HEK293T (cell line): ENCODE data around the gene EBF3.

Experiments
- CTCF ChIA-PET: fragments of 350-600 bp; formaldehyde crosslinking; extraction: SDS; loops from one replicate; lab custom pipeline; 2021; ENCODE audit warnings: antibody characterized with exemption, inconsistent platforms; lab: Yijun Ruan, JAX
- POLR2A ChIA-PET: fragments of 350-600 bp; formaldehyde crosslinking; extraction: SDS; loops from one replicate; lab custom pipeline; 2020; ENCODE audit warnings: antibody characterized with exemption, inconsistent platforms; lab: Yijun Ruan, JAX
- DNase-seq: peaks from one replicate; pipeline ENCODE4 v3.0.0; 2012; ENCODE audit warnings: mixed read lengths; ENCODE audit errors: extremely low spot score
- ARNT ChIP-seq: fragments of 450-650 bp; IDR thresholded peaks from 2 replicates; pipeline ENCODE4 v1.6.1; 2017; ENCODE audit warnings: mild to moderate bottlenecking
- BHLHE40 ChIP-seq: fragments of 450-650 bp; IDR thresholded peaks from 2 replicates; pipeline ENCODE4 v1.6.1; 2016; ENCODE audit warnings: mild to moderate bottlenecking, moderate library complexity, borderline replicate concordance
- CTBP1 ChIP-seq: fragments of 450-650 bp; IDR thresholded peaks from 2 replicates; pipeline ENCODE4 v1.6.1; 2016; ENCODE audit warnings: borderline replicate concordance
- ELF4 ChIP-seq: fragments of 450-650 bp; IDR thresholded peaks from 2 replicates; pipeline ENCODE4 v1.6.1; 2017; ENCODE audit warnings: antibody characterized with exemption
- FOXA1 ChIP-seq: fragments of 450-650 bp; IDR thresholded peaks from 2 replicates; pipeline ENCODE4 v1.6.1; 2016; ENCODE audit warnings: mild to moderate bottlenecking
- FOXK2 ChIP-seq: fragments of 450-650 bp; IDR thresholded peaks from 2 replicates; pipeline ENCODE4 v1.6.1; 2016; ENCODE audit warnings: mild to moderate bottlenecking
- FOXM1 ChIP-seq: fragments of 450-650 bp; IDR thresholded peaks from 2 replicates; pipeline ENCODE4 v1.6.1; 2017; ENCODE audit warnings: mild to moderate bottlenecking, borderline replicate concordance
- HDGF ChIP-seq: fragments of 450-650 bp; IDR thresholded peaks from 2 replicates; pipeline ENCODE4 v1.6.1; 2017; ENCODE audit warnings: antibody characterized with exemption, borderline replicate concordance
- L3MBTL2 ChIP-seq: fragments of 450-650 bp; conservative IDR thresholded peaks from 2 replicates; pipeline ENCODE4 v1.6.1; 2016; ENCODE audit warnings: mild to moderate bottlenecking
- LEF1 ChIP-seq: fragments of 450-650 bp; IDR thresholded peaks from 2 replicates; pipeline ENCODE4 v1.6.1; 2017; ENCODE audit warnings: mild to moderate bottlenecking, borderline replicate concordance
- NFRKB ChIP-seq: fragments of 450-650 bp; IDR thresholded peaks from 2 replicates; pipeline ENCODE4 v1.6.1; 2016; ENCODE audit warnings: mild to moderate bottlenecking, moderate library complexity
- PKNOX1 ChIP-seq: fragments of 450-650 bp; IDR thresholded peaks from 2 replicates; pipeline ENCODE4 v1.6.1; 2016
- SP1 ChIP-seq: fragments of 450-650 bp; IDR thresholded peaks from 2 replicates; pipeline ENCODE4 v1.6.1; 2017
- SUZ12 ChIP-seq: fragments of 450-650 bp; IDR thresholded peaks from 2 replicates; pipeline ENCODE4 v1.6.1; 2016; ENCODE audit warnings: mild to moderate bottlenecking
- TARDBP ChIP-seq: fragments of 450-650 bp; IDR thresholded peaks from 2 replicates; pipeline ENCODE4 v1.6.1; 2016
- ZNF384 ChIP-seq: fragments of 450-650 bp; IDR thresholded peaks from 2 replicates; pipeline ENCODE4 v1.6.1; 2016

Gene EBF3

GRCh38 chr10:129942936-129943715 is 20.9 kb downstream of the EBF3 start:
- POLR2A ChIA-PET, result no interaction called here
- TF ChIP-seq NFRKB (no peak), FOXA1 (no peak), L3MBTL2 (no peak), ZNF384 (no peak), HDGF (no peak), BHLHE40 (no peak), FOXM1 (no peak), TARDBP (no peak), SP1 (no peak), FOXK2 (no peak), SUZ12 (no peak), LEF1 (no peak), ARNT (no peak), ELF4 (no peak), CTBP1 (no peak), PKNOX1 (no peak)
- CTCF ChIA-PET, result no interaction called here
- no peak for DNase-seq

- CTCF ChIA-PET, result no interaction called here
- POLR2A ChIA-PET, result no interaction called here
- DNase-seq, result no peak
- no peak for TF ChIP-seq FOXM1
Measured at GRCh38 chr10:129942391-129942790, 21.7 kb downstream of the EBF3 start.

- CTCF ChIA-PET, result no interaction called here
- TF ChIP-seq FOXA1, result no peak
- no peak for TF ChIP-seq ARNT
- no peak for TF ChIP-seq PKNOX1
- no peak for TF ChIP-seq SP1
- no peak for TF ChIP-seq FOXM1
- no peak for TF ChIP-seq LEF1
- no peak for TF ChIP-seq BHLHE40
- no peak for TF ChIP-seq ELF4
- TF ChIP-seq TARDBP, result no peak
- TF ChIP-seq CTBP1, result no peak
- TF ChIP-seq L3MBTL2, result no peak
- TF ChIP-seq NFRKB, result no peak
- TF ChIP-seq ZNF384, result no peak
- no peak for TF ChIP-seq FOXK2
- no peak for TF ChIP-seq HDGF
- no peak for TF ChIP-seq SUZ12
- no peak for DNase-seq
- POLR2A ChIA-PET, result no interaction called here
Measured at GRCh38 chr10:129942019-129942277, 22.1 kb downstream of the EBF3 start.

- no peak for DNase-seq
- CTCF ChIA-PET, result no interaction called here
- TF ChIP-seq TARDBP (no peak), HDGF (no peak), FOXM1 (no peak), ARNT (no peak), SUZ12 (no peak), BHLHE40 (no peak), ZNF384 (no peak), LEF1 (no peak), SP1 (no peak), CTBP1 (no peak), FOXK2 (no peak), FOXA1 (no peak), PKNOX1 (no peak), L3MBTL2 (no peak)
- POLR2A ChIA-PET, result no interaction called here
Measured at GRCh38 chr10:129941199-129942018, 22.7 kb downstream of the EBF3 start.

- DNase-seq, result no peak
- ChIA-PET CTCF (no interaction called here), POLR2A (no interaction called here)
- no peak for TF ChIP-seq NFRKB
Measured at GRCh38 chr10:129940617-129941198, 23.4 kb downstream of the EBF3 start.
